Measurements from ENCODE around the gene HTR1A.

DNA sequence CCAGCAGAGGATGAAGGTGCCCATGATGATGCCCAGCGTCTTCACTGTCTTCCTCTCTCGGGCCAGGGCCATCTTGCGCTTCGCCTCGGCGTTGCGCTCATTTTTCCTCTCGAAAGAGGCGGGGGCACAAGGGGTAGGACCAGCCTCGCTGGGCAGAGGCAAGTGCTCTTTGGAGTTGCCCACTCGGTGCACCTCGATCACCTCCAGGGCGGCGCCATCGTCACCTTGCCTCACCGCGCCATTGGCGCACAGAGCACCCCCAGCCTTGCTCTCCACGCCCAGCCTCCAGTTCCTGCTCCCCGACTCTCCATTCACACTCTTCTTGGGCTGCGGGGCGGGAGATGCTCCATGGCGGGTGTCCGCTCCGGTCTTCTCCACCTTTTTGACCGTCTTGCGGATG, 1.6 kb downstream of the HTR1A start:
- no peak for TF ChIP-seq CTCF (IDR thresholded peaks at IDR 0.05; ENCODE audit: insufficient read depth, low read length, poor library complexity, severe bottlenecking)
- no peak for TF ChIP-seq EZH2phosphoT487 (conservative IDR thresholded peaks at IDR 0.05; ENCODE audit: low read length)
